GM19193 (cell line): ENCODE results near the gene ASPSCR1.
A peak's percentile ranks its signal among the peaks of the same experiment; 100 is the strongest.

ENCODE experiments used
- POLR2A ChIP-seq: IDR thresholded peaks from 4 replicates; pipeline ENCODE4 v1.6.1; 2011; ENCODE audit not compliant: insufficient read depth, insufficient read length; ENCODE audit errors: extremely low read depth

Gene ASPSCR1

DNA sequence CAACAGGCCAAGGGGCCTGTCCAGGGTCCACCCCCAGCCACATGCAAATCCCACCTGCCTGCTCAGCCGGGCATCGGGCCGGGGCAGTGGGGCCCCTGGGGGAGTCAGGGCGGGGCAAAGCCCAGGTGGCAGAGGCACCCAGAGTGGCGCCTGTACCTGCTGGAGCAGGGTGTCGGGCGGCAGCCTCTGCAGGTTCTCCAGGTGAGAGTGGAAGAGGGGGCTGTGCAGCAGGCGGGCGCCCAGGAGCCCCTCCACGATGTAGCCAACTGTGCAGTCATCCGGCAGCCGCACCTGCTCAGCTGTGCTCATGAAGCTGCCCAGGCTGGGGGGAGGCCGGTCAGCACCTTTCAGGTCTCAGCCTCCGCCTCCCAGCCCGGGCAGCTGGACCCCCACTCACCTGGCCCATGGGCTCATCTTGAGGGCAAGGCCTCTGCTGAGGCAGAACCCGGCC lies 72.1 kb downstream of the ASPSCR1 start:
- TF ChIP-seq POLR2A = no peak

DNA sequence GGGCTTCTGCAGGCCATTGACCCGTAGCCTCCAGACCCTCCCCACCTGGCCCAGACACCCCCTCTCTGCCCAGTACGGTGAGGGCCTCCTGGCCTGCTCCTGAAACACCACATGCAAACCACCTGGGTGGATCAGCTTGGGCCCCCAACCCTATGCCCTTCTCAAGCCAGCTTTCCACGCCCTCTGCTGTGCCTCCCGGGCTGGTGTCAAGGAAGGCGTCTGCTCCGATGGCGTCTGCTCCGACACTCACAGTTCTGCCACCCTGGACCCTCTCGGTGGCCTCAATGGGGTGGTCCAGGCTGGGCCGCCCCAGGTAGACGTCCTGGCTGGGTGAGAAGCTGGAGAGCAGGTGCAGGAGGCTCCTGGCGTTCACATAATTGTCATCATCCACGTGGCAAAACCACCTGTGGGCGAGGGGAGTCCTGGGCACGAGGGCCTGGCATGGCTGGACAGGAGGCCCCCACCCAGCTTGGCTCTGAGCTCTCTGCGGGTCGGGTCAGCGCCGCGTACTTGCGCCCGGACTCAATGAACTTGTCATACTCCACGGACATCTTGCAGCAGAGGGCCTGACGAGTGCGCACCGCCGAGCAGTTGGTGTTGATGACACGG lies 72.8 kb downstream of the ASPSCR1 start:
- no peak for TF ChIP-seq POLR2A

DNA sequence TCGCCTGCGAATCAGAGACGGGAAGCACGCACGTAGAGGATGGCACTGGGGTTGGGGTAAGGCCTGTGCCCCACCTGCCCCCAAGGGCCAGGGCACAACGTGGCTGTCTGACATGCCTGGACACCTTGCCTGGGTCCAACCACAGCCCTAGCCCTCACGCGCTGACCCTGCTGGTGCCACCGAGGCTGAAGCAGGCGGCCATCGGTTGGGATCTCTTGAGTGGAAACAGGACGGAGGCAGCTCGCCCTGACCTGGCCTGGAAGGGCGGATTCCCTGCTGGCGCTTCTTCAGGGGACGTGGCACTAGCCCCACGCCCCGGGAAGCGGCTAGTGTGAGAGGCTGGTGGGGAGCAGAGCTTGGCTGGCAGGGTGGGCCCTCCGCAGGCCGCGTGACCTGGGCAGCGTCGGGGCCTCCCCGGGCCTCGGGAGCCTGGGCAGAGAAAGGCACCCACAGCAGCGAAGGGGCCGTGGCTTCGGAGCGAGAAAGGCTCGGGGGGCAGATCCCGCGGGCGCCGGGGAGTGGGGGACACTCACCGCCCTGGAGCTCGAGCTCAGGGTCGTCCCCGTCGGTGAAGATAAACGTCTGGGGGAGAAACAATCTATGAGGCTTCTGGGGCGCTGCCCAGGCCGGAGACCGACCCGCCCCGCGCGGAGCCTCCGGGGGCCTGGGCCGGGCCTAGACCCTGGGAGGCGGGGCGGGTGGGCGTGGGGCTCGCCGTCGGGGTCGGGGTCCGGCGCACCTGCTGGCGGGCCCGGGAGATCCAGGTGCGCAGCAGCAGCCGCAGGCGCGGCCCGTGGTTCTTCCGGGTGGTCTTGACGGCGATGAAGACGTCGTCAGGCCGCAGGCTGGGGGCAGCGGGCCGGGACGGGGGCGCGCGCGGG lies 73.6 kb downstream of the ASPSCR1 start:
- no peak for TF ChIP-seq POLR2A

DNA sequence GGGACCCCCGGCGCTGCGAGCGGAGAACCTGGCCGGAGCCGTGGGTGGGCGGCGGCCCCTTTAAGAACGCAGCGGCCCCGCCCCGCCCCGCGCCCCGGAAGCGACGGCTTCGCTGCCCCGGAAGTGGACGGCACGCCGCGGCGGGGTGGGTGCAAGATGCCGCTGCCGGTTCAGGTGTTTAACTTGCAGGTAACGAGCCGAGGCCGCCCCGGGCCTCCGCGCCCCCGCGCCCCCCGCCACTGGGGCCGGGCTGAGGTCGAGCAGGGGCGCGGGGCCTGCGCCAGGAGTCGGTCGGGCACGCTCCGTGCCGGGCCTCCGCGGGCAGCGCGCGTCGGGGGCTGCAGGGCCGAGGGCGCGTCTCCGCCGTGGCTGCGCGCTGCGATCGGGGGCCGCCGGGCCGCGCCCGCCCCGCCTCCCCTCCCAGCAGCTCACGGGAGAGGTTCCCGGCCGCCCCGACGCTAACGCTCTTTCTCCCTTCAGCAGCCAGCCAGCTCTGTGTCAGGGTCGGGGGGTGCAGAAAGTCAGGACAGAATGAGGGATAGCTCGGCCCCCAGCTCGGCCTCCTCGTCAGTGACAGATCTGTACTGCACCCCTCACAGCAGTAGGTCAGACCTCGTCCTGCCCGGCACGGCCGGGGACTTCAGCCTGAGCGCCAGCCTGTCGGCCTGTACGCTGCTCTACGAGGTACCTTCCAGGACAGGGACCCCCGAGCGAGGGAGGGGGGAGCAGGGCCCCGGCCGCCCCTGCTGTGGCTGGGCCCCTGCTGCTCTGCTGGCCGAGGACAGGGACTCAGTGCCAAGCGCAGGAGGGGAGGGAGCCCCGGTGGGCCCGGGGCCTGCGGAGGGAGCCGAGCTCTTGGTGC lies 74.6 kb downstream of the ASPSCR1 start, which contains the start of the genes GPS1 and RFNG:
Gene GPS1 (plus strand): TSS at position 123 of the 862 bp plus-strand sequence. CDS start 34 bp downstream, at position 157.
Gene RFNG (minus strand): TSS at position 36 of the 862 bp plus-strand sequence. CDS start 45 bp downstream, outside the sequence.
- peak; percentile 52 for TF ChIP-seq POLR2A

DNA sequence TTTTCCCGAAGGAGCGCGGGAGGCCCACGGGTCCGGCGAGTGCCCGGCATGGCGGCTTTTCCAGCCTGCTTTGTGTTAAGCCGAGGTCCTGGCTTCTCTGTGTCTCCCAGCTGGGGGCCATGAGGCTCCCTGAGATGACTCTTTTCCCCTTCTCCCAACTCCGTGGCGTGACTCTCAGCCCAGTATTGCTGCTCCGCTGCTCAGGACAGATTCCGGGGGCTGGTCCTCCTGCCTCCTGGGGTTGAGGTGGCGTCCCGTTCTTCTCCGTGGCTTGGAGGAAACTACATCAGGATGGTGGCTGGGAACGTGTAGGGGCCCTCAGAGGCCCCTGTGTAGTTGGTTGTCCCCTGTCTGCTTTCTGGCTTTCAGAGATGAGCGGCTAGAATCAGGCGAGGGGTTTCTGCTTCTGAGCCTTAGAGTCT lies 75.2 kb downstream of the ASPSCR1 start:
- no peak for TF ChIP-seq POLR2A

DNA sequence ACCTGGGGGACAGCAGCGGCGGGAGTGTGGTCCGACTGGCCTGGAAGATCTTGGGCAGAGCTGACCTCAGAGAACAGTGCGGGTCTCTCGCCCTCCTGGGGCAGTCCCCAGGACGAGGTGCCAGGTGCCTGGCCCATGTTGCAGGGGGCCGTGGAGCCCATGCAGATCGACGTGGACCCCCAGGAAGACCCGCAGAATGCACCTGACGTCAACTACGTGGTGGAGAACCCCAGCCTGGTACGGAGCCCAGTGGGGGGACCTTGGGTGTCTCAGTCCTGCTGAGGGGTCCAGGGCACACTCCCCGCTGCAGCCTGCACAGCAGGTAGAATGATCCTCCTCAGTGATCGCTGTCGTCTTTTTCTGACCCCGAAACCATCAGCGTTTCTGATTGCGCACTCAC lies 75.7 kb downstream of the ASPSCR1 start:
- no peak for TF ChIP-seq POLR2A

DNA sequence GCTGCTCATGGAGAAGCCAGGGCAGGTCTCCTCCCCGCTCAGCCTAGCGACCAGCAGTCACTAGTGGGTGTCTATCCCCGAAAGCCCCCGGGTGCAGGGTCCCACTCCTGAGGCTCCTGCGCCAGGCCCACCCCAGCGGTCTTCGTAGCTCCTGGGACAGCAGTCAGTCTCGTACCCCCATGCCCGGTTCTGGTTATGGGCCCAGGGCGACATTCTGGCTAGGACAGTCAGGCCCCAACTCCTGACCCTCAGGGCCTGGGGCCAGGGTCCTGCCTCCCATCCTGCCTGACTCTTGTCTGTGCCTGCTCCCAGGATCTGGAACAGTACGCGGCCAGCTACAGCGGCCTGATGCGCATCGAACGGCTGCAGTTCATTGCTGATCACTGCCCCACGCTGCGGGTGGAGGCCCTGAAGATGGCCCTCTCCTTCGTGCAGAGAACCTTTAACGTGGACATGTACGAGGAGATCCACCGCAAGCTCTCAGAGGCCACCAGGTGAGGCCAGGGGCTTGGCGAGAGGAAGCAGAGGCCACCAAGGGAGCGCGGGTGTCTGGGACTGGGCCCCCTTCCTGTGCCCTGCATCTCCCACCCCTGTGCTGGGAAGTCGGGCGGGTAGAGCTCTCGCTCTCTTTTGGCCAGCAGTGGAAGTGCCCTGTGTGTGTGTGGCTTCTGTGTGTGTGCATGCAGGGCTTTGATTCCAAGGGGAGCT lies 76.3 kb downstream of the ASPSCR1 start:
- TF ChIP-seq POLR2A = no peak

DNA sequence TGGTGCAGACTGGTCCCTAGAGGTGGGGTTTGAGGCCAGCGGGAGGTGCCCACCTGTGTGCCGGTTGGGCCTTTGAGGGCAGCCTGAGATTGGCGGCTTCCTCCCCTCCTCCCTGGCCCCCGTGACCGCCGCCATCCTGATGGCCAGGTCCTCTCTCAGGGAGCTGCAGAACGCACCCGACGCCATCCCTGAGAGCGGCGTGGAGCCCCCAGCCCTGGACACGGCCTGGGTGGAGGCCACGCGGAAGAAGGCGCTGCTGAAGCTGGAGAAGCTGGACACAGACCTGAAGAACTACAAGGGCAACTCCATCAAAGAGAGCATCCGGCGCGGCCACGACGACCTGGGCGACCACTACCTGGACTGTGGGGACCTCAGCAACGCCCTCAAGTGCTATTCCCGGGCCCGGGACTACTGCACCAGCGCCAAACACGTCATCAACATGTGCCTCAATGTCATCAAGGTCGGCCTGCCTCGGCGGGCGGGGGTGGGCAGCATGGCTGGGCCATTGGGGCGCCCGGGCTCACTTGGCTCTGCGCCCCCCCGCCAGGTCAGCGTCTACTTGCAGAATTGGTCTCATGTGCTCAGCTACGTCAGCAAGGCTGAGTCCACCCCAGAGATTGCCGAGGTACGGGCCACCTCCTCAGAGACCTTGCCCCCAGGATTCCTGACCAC lies 77.1 kb downstream of the ASPSCR1 start:
- TF ChIP-seq POLR2A = no peak

DNA sequence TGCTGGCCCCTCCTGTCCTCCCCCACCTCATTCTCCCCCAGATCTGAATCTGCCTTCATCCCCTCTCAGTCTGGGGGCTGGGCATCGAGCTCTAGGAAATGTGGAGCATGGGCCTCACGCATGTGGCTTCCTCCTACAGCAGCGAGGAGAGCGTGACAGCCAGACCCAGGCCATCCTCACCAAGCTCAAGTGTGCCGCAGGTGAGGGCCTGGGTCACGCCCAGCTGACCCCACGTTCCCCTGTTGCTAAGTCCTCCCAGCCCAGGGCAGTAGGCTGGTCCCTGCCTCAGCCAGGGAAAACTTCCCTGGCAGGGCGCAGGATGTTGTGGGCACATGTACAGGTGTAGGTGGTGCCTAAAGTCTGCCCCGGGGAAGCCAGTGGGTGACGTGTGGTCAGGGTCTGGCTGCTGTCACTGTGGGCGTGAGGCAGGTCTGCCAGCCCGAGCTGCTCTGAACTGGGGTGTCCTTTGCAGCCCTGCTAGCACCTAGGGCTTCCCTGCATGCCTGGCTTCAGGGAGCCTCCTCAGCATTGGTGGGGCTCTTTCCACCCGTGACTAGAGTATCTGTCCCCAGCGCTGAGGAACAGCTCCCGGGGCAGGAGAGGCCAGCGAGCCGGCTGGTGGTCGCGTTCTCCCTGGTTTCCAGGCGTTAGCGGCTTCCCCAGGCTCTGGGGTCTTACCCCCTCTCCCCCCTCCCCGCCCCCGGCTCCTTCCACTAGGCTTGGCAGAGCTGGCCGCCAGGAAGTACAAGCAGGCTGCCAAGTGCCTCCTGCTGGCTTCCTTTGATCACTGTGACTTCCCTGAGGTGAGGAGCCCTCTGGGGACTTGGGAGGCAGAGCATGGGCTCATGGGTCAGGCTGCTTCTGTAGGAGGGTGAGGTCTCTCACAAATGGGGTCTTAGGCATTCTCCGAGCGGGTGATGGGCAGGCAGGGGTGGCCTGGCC lies 77.9 kb downstream of the ASPSCR1 start:
- no peak for TF ChIP-seq POLR2A

DNA sequence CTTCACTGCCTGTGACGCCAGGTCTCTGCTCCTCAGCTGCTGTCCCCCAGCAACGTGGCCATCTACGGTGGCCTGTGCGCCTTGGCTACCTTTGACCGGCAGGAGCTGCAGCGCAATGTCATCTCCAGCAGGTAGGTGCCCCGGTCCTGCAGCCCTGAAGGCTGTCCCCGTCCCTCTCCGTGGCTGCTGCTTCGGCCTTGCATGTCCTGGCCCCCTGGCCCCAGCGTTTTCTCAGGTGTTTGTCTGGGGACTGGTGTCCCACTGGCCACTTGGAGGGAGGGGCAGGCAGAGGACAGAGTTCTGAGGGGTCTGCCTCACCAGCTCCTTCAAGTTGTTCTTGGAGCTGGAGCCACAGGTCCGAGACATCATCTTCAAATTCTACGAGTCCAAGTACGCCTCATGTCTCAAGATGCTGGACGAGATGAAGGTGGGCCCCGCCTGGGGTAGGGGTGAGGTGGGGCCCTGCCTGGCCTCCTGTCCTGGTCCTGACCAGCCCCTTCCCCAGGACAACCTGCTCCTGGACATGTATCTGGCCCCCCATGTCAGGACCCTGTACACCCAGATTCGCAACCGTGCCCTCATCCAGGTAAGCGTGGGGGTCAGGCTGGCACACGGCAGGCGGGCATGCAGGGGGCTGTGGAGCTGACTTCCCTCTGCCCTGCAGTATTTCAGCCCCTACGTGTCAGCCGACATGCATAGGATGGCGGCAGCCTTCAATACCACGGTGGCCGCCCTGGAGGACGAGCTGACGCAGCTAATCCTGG lies 78.7 kb downstream of the ASPSCR1 start:
- TF ChIP-seq POLR2A = peak; percentile 30

DNA sequence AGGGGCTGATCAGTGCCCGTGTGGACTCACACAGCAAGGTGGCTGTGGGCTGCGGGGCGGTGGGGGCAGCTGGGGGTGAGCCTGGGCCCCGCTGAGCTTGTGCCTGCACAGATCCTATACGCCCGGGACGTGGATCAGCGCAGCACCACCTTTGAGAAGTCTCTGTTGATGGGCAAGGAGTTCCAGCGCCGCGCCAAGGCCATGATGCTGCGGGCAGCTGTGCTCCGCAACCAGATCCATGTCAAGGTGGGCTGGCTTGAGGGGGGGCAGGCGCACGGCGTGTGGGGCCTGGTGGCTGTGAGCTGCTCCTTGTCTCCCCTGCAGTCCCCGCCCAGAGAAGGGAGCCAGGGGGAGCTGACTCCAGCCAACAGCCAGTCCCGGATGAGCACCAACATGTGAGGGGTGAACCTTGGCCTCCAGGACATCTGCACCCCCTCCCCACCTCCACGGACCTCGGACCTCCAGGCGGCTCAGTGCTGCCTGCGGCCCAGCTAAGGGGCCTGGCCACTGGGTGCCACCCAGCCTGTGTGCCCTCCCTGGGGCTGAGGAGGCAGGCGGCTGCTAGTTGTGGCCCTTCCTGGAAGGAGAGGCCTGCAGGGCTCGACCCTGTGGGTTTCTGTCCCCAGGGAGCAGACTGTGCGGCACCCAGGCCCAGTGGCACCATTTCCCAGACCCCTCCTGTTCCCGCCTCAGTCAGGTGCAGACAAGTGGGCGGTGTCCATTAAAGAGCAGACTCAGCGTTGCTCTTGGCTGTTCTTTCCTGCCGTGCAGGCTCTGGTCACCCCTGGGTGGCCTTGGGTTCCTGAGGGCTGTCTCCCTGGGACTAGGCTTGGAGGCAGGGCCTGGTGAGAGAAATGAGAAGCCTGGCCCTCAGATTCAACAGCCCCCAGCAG lies 79.5 kb downstream of the ASPSCR1 start:
- TF ChIP-seq POLR2A = no peak
